ENCODE results near the gene TFEB. TPM values are rescaled to one million over a fixed set of nuclear protein-coding genes. Genes with fewer than 3 reads are reported as not detected.

Gene TFEB
- total and polyA plus RNA-seq, 10 of the 15 experiments (the other 5 are each of a cell fraction or from before 2014, with no cell fraction given) = 0.84 to 108 (median 60.8) TPM

DNA sequence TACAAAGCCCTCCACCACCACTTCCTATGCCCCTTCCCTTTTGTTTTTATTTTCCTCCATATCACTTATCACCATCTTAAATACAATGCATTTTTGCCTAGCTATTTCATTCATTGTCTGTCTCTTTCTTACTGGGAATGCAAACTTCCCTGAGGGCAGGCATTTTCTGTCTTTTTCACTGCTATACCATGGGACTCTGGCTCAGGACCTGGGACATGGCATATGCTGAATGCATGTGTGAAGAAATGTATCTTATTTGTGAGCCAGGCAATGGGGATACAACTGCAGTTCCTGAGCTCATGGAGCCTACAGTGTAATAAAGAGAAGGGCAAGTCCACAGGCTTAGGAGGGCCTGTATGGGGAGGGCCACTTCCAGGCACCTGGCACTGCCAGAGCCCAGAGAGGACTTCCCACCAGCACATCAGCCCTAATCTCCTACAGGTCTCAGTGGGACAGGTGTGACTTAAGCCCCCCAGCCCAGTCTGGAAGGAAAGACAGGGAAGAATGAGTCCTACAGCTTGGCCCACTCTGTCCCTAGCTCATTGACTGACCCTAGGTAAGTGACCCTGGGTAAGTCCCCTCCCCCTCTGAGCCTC is 43.2 kb downstream of the TFEB start:
- no peak overlapping the region for H3K4me2 ChIP-seq (ENCODE audit: control insufficient read depth, insufficient read depth)
- no peak for FAIRE-seq
- H3K9me3 ChIP-seq (replicated peaks; ENCODE audit: control insufficient read depth, insufficient read depth, low read length) = no peaks in the 10 kb centered on the region
- intact Hi-C loops (cut with micrococcal nuclease; ENCODE audit: unreplicated experiment) (no loop called here), in situ Hi-C loops (cut with MboI) (no loop called here)
- peaks cover 10 to 36% of the 10 kb centered on the region in 2 experiments; a peak in 3 of 4 replicates for H3K36me3 ChIP-seq (ENCODE audit: control insufficient read depth in 2 of 2, insufficient read depth in 2 of 2, low read length in 1 of 2)
- DNase-seq (ENCODE audit: low read depth, low spot score) = no peak
- no peak overlapping the region for H3K27ac ChIP-seq (ENCODE audit: control insufficient read depth, insufficient read depth)
- no peaks in the 10 kb centered on the region for H3K4me1 ChIP-seq (ENCODE audit: control insufficient read depth, insufficient read depth, low read length)
- BruUV-seq (replicated peaks) = no TSS peak
- H4K20me1 ChIP-seq (ENCODE audit: control insufficient read depth, insufficient read depth) = no peaks in the 10 kb centered on the region; the same call in 1 of the 2 replicates
- POLR2A ChIA-PET = interaction anchor here (0.5 to 1.1 kb wide), 2 partner anchors 13 to 86 kb away, joined by 3 read pairs; no protein-coding TSS in a partner anchor
- no peaks in the 10 kb centered on the region for H3K27me3 ChIP-seq (replicated peaks in 1 of 2; ENCODE audit: control insufficient read depth in 2 of 2, insufficient read depth in 2 of 2, low read length in 1 of 2)
- no peak overlapping the region for H3K4me3 ChIP-seq
- CTCF ChIA-PET = interaction anchor here (0.5 to 2.9 kb wide), 5 partner anchors 9 to 1981 kb away, joined by 3 to 9 read pairs (median 3); no protein-coding TSS in a partner anchor
- H3K79me2 ChIP-seq (ENCODE audit: control insufficient read depth, insufficient read depth, low read length) = peaks cover 33% of the 10 kb centered on the region
- SMC1A ChIA-PET (ENCODE audit: uncharacterized antibody, unreplicated experiment) = interaction anchor here (0.8 kb wide), 1 partner anchor 30 kb away, joined by 3 read pairs; no protein-coding TSS in a partner anchor
- ATAC-seq = no peak; the same call in 2 of the 3 replicates
- H3K9ac ChIP-seq (ENCODE audit: control insufficient read depth, insufficient read depth, low read length) = no peak overlapping the region
- no peak overlapping the region for H2AFZ ChIP-seq (ENCODE audit: control insufficient read depth, low read depth, low read length)
- RAD21 ChIA-PET (ENCODE audit: unreplicated experiment) = no interaction called here
- TF ChIP-seq SREBF1 (IDR thresholded peaks at IDR 0.05; ENCODE audit: low read length) = no peak
- TF ChIP-seq TAF1 (IDR thresholded peaks at IDR 0.05; ENCODE audit: borderline replicate concordance, low read depth, low read length) = no peak
- TF ChIP-seq WRNIP1 (IDR thresholded peaks at IDR 0.05; ENCODE audit: borderline replicate concordance, low read depth, low read length) = no peak
- TF ChIP-seq, protein P1, sequence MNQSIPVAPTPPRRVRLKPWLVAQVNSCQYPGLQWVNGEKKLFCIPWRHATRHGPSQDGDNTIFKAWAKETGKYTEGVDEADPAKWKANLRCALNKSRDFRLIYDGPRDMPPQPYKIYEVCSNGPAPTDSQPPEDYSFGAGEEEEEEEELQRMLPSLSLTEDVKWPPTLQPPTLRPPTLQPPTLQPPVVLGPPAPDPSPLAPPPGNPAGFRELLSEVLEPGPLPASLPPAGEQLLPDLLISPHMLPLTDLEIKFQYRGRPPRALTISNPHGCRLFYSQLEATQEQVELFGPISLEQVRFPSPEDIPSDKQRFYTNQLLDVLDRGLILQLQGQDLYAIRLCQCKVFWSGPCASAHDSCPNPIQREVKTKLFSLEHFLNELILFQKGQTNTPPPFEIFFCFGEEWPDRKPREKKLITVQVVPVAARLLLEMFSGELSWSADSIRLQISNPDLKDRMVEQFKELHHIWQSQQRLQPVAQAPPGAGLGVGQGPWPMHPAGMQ (IDR thresholded peaks at IDR 0.05; ENCODE audit: borderline replicate concordance) = no peak
- TF ChIP-seq, protein P2, sequence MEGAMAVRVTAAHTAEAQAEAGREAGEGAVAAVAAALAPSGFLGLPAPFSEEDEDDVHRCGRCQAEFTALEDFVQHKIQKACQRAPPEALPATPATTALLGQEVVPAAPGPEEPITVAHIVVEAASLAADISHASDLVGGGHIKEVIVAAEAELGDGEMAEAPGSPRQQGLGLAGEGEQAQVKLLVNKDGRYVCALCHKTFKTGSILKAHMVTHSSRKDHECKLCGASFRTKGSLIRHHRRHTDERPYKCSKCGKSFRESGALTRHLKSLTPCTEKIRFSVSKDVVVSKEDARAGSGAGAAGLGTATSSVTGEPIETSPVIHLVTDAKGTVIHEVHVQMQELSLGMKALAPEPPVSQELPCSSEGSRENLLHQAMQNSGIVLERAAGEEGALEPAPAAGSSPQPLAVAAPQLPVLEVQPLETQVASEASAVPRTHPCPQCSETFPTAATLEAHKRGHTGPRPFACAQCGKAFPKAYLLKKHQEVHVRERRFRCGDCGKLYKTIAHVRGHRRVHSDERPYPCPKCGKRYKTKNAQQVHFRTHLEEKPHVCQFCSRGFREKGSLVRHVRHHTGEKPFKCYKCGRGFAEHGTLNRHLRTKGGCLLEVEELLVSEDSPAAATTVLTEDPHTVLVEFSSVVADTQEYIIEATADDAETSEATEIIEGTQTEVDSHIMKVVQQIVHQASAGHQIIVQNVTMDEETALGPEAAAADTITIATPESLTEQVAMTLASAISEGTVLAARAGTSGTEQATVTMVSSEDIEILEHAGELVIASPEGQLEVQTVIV (IDR thresholded peaks at IDR 0.05; ENCODE audit: borderline replicate concordance, partially characterized antibody) = no peak
- TF ChIP-seq STAT3 (IDR thresholded peaks at IDR 0.05; ENCODE audit: low read depth, low read length) = no peak
- TF ChIP-seq, protein P3, sequence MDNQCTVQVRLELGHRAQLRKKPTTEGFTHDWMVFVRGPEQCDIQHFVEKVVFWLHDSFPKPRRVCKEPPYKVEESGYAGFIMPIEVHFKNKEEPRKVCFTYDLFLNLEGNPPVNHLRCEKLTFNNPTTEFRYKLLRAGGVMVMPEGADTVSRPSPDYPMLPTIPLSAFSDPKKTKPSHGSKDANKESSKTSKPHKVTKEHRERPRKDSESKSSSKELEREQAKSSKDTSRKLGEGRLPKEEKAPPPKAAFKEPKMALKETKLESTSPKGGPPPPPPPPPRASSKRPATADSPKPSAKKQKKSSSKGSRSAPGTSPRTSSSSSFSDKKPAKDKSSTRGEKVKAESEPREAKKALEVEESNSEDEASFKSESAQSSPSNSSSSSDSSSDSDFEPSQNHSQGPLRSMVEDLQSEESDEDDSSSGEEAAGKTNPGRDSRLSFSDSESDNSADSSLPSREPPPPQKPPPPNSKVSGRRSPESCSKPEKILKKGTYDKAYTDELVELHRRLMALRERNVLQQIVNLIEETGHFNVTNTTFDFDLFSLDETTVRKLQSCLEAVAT (IDR thresholded peaks at IDR 0.05) = no peak
- TF ChIP-seq, protein P4, sequence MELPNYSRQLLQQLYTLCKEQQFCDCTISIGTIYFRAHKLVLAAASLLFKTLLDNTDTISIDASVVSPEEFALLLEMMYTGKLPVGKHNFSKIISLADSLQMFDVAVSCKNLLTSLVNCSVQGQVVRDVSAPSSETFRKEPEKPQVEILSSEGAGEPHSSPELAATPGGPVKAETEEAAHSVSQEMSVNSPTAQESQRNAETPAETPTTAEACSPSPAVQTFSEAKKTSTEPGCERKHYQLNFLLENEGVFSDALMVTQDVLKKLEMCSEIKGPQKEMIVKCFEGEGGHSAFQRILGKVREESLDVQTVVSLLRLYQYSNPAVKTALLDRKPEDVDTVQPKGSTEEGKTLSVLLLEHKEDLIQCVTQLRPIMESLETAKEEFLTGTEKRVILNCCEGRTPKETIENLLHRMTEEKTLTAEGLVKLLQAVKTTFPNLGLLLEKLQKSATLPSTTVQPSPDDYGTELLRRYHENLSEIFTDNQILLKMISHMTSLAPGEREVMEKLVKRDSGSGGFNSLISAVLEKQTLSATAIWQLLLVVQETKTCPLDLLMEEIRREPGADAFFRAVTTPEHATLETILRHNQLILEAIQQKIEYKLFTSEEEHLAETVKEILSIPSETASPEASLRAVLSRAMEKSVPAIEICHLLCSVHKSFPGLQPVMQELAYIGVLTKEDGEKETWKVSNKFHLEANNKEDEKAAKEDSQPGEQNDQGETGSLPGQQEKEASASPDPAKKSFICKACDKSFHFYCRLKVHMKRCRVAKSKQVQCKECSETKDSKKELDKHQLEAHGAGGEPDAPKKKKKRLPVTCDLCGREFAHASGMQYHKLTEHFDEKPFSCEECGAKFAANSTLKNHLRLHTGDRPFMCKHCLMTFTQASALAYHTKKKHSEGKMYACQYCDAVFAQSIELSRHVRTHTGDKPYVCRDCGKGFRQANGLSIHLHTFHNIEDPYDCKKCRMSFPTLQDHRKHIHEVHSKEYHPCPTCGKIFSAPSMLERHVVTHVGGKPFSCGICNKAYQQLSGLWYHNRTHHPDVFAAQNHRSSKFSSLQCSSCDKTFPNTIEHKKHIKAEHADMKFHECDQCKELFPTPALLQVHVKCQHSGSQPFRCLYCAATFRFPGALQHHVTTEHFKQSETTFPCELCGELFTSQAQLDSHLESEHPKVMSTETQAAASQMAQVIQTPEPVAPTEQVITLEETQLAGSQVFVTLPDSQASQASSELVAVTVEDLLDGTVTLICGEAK (IDR thresholded peaks at IDR 0.05; ENCODE audit: borderline replicate concordance) = no peak
- TF ChIP-seq, protein P5, sequence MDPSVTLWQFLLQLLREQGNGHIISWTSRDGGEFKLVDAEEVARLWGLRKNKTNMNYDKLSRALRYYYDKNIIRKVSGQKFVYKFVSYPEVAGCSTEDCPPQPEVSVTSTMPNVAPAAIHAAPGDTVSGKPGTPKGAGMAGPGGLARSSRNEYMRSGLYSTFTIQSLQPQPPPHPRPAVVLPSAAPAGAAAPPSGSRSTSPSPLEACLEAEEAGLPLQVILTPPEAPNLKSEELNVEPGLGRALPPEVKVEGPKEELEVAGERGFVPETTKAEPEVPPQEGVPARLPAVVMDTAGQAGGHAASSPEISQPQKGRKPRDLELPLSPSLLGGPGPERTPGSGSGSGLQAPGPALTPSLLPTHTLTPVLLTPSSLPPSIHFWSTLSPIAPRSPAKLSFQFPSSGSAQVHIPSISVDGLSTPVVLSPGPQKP (IDR thresholded peaks at IDR 0.05; ENCODE audit: low read depth, low read length) = no peak
- TF ChIP-seq YBX1 (IDR thresholded peaks at IDR 0.05) = no peak

Data from GM12878 (cell line).